B cell (primary cell): ENCODE data around the gene PLPP7.

Experiments used
- CTCF ChIP-seq: fragments of 200-600 bp; IDR thresholded peaks from one replicate; pipeline ENCODE4 v1.8.0; 2022; ENCODE audit warnings: antibody characterized with exemption, mild to moderate bottlenecking
- EZH2 ChIP-seq: IDR thresholded peaks from 2 replicates; pipeline ENCODE4 v1.6.1; 2012; ENCODE audit warnings: borderline replicate concordance, low read depth, mild to moderate bottlenecking, moderate library complexity, low read length; ENCODE audit not compliant: insufficient read depth, poor library complexity, severe bottlenecking

- no peak for TF ChIP-seq CTCF
- no peak for TF ChIP-seq EZH2
Measured at GRCh38 chr9:131252120-131252519, 37.4 kb upstream of the PLPP7 start.
